HepG2 (cell line): ENCODE results near the gene SWSAP1. TPM values are rescaled to one million over a fixed set of nuclear protein-coding genes. Genes with fewer than 3 reads are reported as not detected.

Source experiments
- CBFB ChIP-seq: sonication (generic); formaldehyde crosslinking; IDR thresholded peaks from 2 replicates; pipeline ENCODE4 v1.4.0; 2020; ENCODE audit warnings: missing genetic modification reagents
- CHD4 ChIP-seq: fragments of 200-600 bp; sonication (generic); IDR thresholded peaks from 2 replicates; pipeline ENCODE4 v1.7.0; 2017; ENCODE audit warnings: mild to moderate bottlenecking, low read length, borderline replicate concordance
- CSRNP1 ChIP-seq: sonication (generic); formaldehyde crosslinking; IDR thresholded peaks from 2 replicates; pipeline ENCODE4 v1.8.1; 2023; ENCODE audit warnings: mild to moderate bottlenecking, missing genetic modification reagents
- FOXJ3 ChIP-seq: sonication (generic); formaldehyde crosslinking; IDR thresholded peaks from 2 replicates; pipeline ENCODE4 v1.4.0; 2020; ENCODE audit warnings: missing genetic modification reagents, mild to moderate bottlenecking, borderline replicate concordance
- KLF16 ChIP-seq, 2 experiments: sonication (generic) in 1 of 2; formaldehyde crosslinking in 1 of 2; IDR thresholded peaks; 2 replicates each; pipeline versions ENCODE4 v1.6.1 to v1.8.0; 2016 to 2023; ENCODE audit warnings: missing genetic modification reagents in 2 of 2, missing compliant biosample characterization in 1 of 2
- NFKB2 ChIP-seq: sonication (generic); formaldehyde crosslinking; IDR thresholded peaks from 2 replicates; pipeline ENCODE4 v1.4.0; 2020; ENCODE audit warnings: missing genetic modification reagents, borderline replicate concordance
- PHF8 ChIP-seq: sonication (generic); formaldehyde crosslinking; IDR thresholded peaks from 2 replicates; pipeline ENCODE4 v1.5.0; 2020; ENCODE audit warnings: missing genetic modification reagents
- SIN3B ChIP-seq: fragments of 150-350 bp; IDR thresholded peaks from 2 replicates; pipeline ENCODE4 v1.6.1; 2014; ENCODE audit warnings: low read length
- WIZ ChIP-seq: sonication (generic); formaldehyde crosslinking; IDR thresholded peaks from 2 replicates; pipeline ENCODE4 v1.5.1; 2020; ENCODE audit warnings: mild to moderate bottlenecking, missing genetic modification reagents
- ZC3H4 ChIP-seq: sonication (generic); formaldehyde crosslinking; IDR thresholded peaks from 2 replicates; pipeline ENCODE4 v1.4.0; 2020; ENCODE audit warnings: missing genetic modification reagents, borderline replicate concordance
- ZNF234 ChIP-seq: sonication (generic); formaldehyde crosslinking; conservative IDR thresholded peaks from 2 replicates; pipeline ENCODE4 v1.5.1; 2020; ENCODE audit warnings: mild to moderate bottlenecking, missing genetic modification reagents
- ZNF768 ChIP-seq: sonication (generic); formaldehyde crosslinking; IDR thresholded peaks from 2 replicates; pipeline ENCODE4 v1.4.0; 2020; ENCODE audit warnings: missing genetic modification reagents
- ZNF816 ChIP-seq: sonication (generic); formaldehyde crosslinking; IDR thresholded peaks from 2 replicates; pipeline ENCODE4 v1.8.0; 2022; ENCODE audit warnings: missing genetic modification reagents, mild to moderate bottlenecking, borderline replicate concordance
- polyA plus RNA-seq, 8 experiments: library from polyadenylated mRNA; depleted of rRNA in 3 of 8; stranded (reverse) in 7 of 8; unstranded in 1 of 8; fragments of >200 nt; fragmentation: Illumina TruSeq in 4 of 8; extraction: Trizol in 4 of 8; gene quantifications; 2 replicates each; pipeline versions ENCODE4 v1.2.1 to v1.2.3, GENCODE V29; 2011 to 2016; ENCODE audit warnings: low read depth in 4 of 8, missing spikeins in 1 of 8, mixed read lengths in 1 of 8; ENCODE audit not compliant: insufficient read depth in 1 of 8
- total RNA-seq, 5 experiments: library from RNA; depleted of rRNA; stranded (reverse); fragments of >200 nt; fragmentation: Illumina TruSeq; extraction: Trizol; gene quantifications; 2 replicates each; pipeline ENCODE4 v1.2.3, GENCODE V29; 2016; ENCODE audit warnings: low read depth in 1 of 5
- TF ChIP-seq, protein P1 (sequence below): sonication (generic); formaldehyde crosslinking; IDR thresholded peaks from 2 replicates; pipeline ENCODE4 v1.9.0; 2022; ENCODE audit warnings: missing genetic modification reagents, mild to moderate bottlenecking, borderline replicate concordance
- TF ChIP-seq, protein P2 (sequence below): sonication (generic); formaldehyde crosslinking; IDR thresholded peaks from 2 replicates; pipeline ENCODE4 v1.5.0; 2020; ENCODE audit warnings: mild to moderate bottlenecking, missing genetic modification reagents, borderline replicate concordance
- TF ChIP-seq, protein P3 (sequence below): sonication (generic); formaldehyde crosslinking; IDR thresholded peaks from 2 replicates; pipeline ENCODE4 v1.5.1; 2020; ENCODE audit warnings: missing genetic modification reagents, mild to moderate bottlenecking, borderline replicate concordance

Gene SWSAP1
- total and polyA plus RNA-seq, 2 of the 13 experiments (the other 11 are each of a cell fraction or from before 2014, with no cell fraction given) = 2.7 to 3.3 TPM

DNA sequence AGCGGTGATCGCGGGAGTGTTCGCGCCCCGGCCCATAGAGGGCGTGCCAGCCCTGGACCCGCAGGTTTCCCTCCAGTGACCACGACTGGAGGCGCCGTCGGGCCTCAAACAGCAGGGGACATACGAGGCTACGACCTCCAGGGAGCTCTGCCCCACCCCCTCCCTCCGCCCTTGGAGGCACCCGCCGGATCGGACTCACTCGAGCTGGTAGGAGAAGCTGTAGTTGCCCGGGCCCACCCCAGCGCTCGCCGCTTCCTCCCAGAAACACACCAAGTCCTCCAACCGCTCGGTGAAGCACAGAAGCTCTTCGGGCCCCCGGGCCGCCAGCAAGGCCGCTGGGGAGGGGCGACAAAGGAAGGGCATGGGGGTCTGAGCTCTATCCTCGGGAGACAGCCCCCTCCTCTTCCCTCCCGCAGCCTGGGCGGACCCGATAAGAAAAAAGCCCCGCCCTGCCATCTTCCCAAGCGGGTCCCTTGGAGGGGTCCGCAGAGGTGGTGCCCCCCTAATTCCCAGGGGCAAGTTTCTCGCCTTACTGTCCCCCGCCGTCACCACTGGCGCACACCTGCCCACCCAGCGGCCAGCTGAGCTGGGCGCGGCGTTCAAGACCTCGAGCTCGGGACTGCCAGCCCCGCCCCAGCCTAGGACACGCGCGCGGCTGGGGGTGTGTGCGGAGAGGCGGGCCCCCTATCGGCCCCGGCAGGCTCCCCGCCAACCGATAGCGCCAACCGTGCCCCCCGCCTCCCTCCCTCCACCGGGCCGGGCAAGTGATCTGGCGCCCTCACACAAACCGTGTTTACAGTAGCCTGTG lies 8.6 kb downstream of the SWSAP1 start (continued):
- TF ChIP-seq, protein P1, sequence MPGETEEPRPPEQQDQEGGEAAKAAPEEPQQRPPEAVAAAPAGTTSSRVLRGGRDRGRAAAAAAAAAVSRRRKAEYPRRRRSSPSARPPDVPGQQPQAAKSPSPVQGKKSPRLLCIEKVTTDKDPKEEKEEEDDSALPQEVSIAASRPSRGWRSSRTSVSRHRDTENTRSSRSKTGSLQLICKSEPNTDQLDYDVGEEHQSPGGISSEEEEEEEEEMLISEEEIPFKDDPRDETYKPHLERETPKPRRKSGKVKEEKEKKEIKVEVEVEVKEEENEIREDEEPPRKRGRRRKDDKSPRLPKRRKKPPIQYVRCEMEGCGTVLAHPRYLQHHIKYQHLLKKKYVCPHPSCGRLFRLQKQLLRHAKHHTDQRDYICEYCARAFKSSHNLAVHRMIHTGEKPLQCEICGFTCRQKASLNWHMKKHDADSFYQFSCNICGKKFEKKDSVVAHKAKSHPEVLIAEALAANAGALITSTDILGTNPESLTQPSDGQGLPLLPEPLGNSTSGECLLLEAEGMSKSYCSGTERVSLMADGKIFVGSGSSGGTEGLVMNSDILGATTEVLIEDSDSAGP = peak; percentile 37; the same call in 1 of the 2 replicates
- no peak for TF ChIP-seq KLF16 (CRISPR knock-in tag; IDR thresholded peaks at IDR 0.05)
- 0 out of 2 replicates have a peak, but pooled peaks have one; percentile 21 for TF ChIP-seq ZNF768
- TF ChIP-seq WIZ (CRISPR knock-in tag) = no peak
- TF ChIP-seq ZC3H4 = no peak
- TF ChIP-seq SIN3B = no peak
- TF ChIP-seq, protein P2, sequence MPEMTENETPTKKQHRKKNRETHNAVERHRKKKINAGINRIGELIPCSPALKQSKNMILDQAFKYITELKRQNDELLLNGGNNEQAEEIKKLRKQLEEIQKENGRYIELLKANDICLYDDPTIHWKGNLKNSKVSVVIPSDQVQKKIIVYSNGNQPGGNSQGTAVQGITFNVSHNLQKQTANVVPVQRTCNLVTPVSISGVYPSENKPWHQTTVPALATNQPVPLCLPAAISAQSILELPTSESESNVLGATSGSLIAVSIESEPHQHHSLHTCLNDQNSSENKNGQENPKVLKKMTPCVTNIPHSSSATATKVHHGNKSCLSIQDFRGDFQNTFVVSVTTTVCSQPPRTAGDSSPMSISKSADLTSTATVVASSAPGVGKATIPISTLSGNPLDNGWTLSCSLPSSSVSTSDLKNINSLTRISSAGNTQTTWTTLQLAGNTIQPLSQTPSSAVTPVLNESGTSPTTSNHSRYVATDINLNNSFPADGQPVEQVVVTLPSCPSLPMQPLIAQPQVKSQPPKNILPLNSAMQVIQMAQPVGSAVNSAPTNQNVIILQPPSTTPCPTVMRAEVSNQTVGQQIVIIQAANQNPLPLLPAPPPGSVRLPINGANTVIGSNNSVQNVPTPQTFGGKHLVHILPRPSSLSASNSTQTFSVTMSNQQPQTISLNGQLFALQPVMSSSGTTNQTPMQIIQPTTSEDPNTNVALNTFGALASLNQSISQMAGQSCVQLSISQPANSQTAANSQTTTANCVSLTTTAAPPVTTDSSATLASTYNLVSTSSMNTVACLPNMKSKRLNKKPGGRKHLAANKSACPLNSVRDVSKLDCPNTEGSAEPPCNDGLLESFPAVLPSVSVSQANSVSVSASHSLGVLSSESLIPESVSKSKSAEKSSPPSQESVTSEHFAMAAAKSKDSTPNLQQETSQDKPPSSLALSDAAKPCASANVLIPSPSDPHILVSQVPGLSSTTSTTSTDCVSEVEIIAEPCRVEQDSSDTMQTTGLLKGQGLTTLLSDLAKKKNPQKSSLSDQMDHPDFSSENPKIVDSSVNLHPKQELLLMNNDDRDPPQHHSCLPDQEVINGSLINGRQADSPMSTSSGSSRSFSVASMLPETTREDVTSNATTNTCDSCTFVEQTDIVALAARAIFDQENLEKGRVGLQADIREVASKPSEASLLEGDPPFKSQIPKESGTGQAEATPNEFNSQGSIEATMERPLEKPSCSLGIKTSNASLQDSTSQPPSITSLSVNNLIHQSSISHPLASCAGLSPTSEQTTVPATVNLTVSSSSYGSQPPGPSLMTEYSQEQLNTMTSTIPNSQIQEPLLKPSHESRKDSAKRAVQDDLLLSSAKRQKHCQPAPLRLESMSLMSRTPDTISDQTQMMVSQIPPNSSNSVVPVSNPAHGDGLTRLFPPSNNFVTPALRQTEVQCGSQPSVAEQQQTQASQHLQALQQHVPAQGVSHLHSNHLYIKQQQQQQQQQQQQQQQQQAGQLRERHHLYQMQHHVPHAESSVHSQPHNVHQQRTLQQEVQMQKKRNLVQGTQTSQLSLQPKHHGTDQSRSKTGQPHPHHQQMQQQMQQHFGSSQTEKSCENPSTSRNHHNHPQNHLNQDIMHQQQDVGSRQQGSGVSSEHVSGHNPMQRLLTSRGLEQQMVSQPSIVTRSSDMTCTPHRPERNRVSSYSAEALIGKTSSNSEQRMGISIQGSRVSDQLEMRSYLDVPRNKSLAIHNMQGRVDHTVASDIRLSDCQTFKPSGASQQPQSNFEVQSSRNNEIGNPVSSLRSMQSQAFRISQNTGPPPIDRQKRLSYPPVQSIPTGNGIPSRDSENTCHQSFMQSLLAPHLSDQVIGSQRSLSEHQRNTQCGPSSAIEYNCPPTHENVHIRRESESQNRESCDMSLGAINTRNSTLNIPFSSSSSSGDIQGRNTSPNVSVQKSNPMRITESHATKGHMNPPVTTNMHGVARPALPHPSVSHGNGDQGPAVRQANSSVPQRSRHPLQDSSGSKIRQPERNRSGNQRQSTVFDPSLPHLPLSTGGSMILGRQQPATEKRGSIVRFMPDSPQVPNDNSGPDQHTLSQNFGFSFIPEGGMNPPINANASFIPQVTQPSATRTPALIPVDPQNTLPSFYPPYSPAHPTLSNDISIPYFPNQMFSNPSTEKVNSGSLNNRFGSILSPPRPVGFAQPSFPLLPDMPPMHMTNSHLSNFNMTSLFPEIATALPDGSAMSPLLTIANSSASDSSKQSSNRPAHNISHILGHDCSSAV = no peak
- TF ChIP-seq CBFB = 0 out of 2 replicates have a peak, but pooled peaks have one; percentile 29
- no peak for TF ChIP-seq CHD4
- TF ChIP-seq ZNF234 (CRISPR knock-in tag) = no peak
- peak; percentile 90; the same call in 1 of the 2 replicates for TF ChIP-seq NFKB2 (CRISPR knock-in tag)
- peak; percentile 36; the same call in 1 of the 2 replicates for TF ChIP-seq PHF8 (CRISPR knock-in tag)
- TF ChIP-seq CSRNP1 (CRISPR knock-in tag) = no peak
- TF ChIP-seq ZNF816 = no peak
- TF ChIP-seq, protein P3, sequence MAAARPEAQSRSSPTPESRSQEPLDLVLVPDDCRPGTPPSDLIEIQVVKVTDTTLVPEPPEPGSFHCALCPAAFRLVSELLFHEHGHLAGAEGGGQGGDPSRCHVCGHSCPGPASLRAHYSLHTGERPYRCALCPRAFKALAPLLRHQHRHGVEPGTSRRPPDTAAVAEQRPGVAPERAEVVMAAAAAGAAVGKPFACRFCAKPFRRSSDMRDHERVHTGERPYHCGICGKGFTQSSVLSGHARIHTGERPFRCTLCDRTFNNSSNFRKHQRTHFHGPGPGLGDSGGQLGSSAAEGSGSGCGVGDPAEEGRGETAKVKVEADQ = no peak
- TF ChIP-seq FOXJ3 (CRISPR knock-in tag) = no peak
